HepG2 (cell line): Measurements from ENCODE around the gene PRSS23. TPM values are rescaled to one million over a fixed set of nuclear protein-coding genes. Genes with fewer than 3 reads are reported as not detected.

Experiments used
- ATAC-seq: fragments of 200-7000 bp; cut with Tn5 transposase; 3 replicates; pipeline ENCODE4 v1.9.1; 2020; ENCODE audit warnings: mild to moderate bottlenecking, moderate library complexity
- BruUV-seq: library from RNA; stranded (reverse); fragments of 400-500 nt; replicated peaks from 2 replicates; lab custom pipeline; 2021; lab: Mats Ljungman, UMichigan
- CTCF ChIA-PET: fragments of 300-600 bp; formaldehyde crosslinking; extraction: SDS; loops from one replicate; lab custom pipeline; 2021; ENCODE audit warnings: low total read pairs, inconsistent platforms, low intra/inter-chr PET ratio; lab: Yijun Ruan, JAX
- POLR2A ChIA-PET: fragments of 350-600 bp; sonication (Branson Sonifier 250); formaldehyde crosslinking; loops from one replicate; lab custom pipeline; 2020; ENCODE audit warnings: antibody characterized with exemption, inconsistent platforms; lab: Yijun Ruan, JAX
- DNase-seq: peaks from one replicate; pipeline ENCODE4 v3.0.0-alpha.2; 2015; ENCODE audit warnings: low spot score
- FAIRE-seq: peaks from 3 replicates; lab custom pipeline; 2011; peaks lifted over from hg19 to GRCh38; lab: Jason Lieb, UNC
- H2AFZ ChIP-seq: one replicate; pipeline ENCODE4 v1.6.1; 2011; ENCODE audit warnings: low read length, inconsistent platforms
- H3K27ac ChIP-seq: fragments of 300-600 bp; 3 replicates; pipeline ENCODE4 v1.8.0; 2011; ENCODE audit warnings: mixed run types, mild to moderate bottlenecking, mixed read lengths, low read length, inconsistent platforms; ENCODE audit not compliant: insufficient read depth; ENCODE audit errors: extremely low read length
- H3K27me3 ChIP-seq, 2 experiments: fragments of 200-600 bp in 1 of 2; 2 replicates in 1 of 2; 3 replicates in 1 of 2; pipeline versions ENCODE4 v1.6.0 to v1.8.0; 2011; ENCODE audit warnings: low read length in 2 of 2, mild to moderate bottlenecking in 2 of 2, moderate library complexity in 2 of 2, inconsistent platforms in 1 of 2; ENCODE audit not compliant: insufficient read depth in 2 of 2, control insufficient read depth in 1 of 2
- H3K36me3 ChIP-seq, 2 experiments: fragments of 200-600 bp in 1 of 2; replicated peaks in 1 of 2; 2 replicates in 1 of 2; 3 replicates in 1 of 2; pipeline versions ENCODE4 v1.5.1 to v1.8.0; 2011; ENCODE audit warnings: low read length in 2 of 2, inconsistent platforms in 1 of 2; ENCODE audit not compliant: insufficient read depth in 2 of 2, control insufficient read depth in 1 of 2
- H3K4me1 ChIP-seq: 2 replicates; pipeline ENCODE4 v1.5.1; 2012; ENCODE audit warnings: low read length, inconsistent platforms; ENCODE audit not compliant: insufficient read depth
- H3K4me2 ChIP-seq: 2 replicates; pipeline ENCODE4 v1.6.0; 2011; ENCODE audit warnings: low read depth, low read length, inconsistent platforms
- H3K4me3 ChIP-seq, 3 experiments: fragments of 200-600 bp in 1 of 3; sonication (generic), shearing (Covaris generic) in 1 of 3; replicated peaks in 1 of 3; 2 replicates each; pipeline ENCODE4 v1.5.1; 2011 to 2016; ENCODE audit warnings: low read length in 3 of 3, inconsistent platforms in 2 of 3, low read depth in 2 of 3, mild to moderate bottlenecking in 2 of 3, control low read depth in 1 of 3, mixed read lengths in 1 of 3; ENCODE audit not compliant: insufficient read depth in 1 of 3
- H3K79me2 ChIP-seq: one replicate; pipeline ENCODE4 v1.6.1; 2011; ENCODE audit warnings: low read length, inconsistent platforms; ENCODE audit not compliant: insufficient read depth
- H3K9ac ChIP-seq: 2 replicates; pipeline ENCODE4 v1.6.0; 2011; ENCODE audit warnings: mild to moderate bottlenecking, low read depth, low read length, inconsistent platforms; ENCODE audit not compliant: insufficient read depth
- H3K9me3 ChIP-seq: 2 replicates; pipeline ENCODE4 v1.5.1; 2012; ENCODE audit warnings: mild to moderate bottlenecking, low read length
- H4K20me1 ChIP-seq: 2 replicates; pipeline ENCODE4 v1.6.0; 2011; ENCODE audit warnings: inconsistent platforms, mild to moderate bottlenecking, low read length, moderate library complexity; ENCODE audit not compliant: insufficient read depth
- CREM ChIP-seq, 2 experiments: sonication (generic) in 1 of 2; formaldehyde crosslinking in 1 of 2; IDR thresholded peaks; 2 replicates each; pipeline versions ENCODE4 v1.4.0 to v1.6.1; 2016 to 2020; ENCODE audit warnings: antibody characterized with exemption in 1 of 2, mild to moderate bottlenecking in 1 of 2, missing genetic modification reagents in 1 of 2
- POLR2AphosphoS5 ChIP-seq: IDR thresholded peaks from 2 replicates; pipeline ENCODE4 v1.6.1; 2012; ENCODE audit warnings: low read depth, low read length
- SAFB2 ChIP-seq: sonication (generic); formaldehyde crosslinking; IDR thresholded peaks from 2 replicates; pipeline ENCODE4 v1.5.1; 2020; ENCODE audit warnings: missing genetic modification reagents, low read depth, mild to moderate bottlenecking, borderline replicate concordance
- SMAD1 ChIP-seq: sonication (generic); formaldehyde crosslinking; IDR thresholded peaks from 2 replicates; pipeline ENCODE4 v1.4.0; 2020; ENCODE audit warnings: missing genetic modification reagents, low read depth, mild to moderate bottlenecking, borderline replicate concordance
- SNAPC4 ChIP-seq: sonication (generic); formaldehyde crosslinking; IDR thresholded peaks from 2 replicates; pipeline ENCODE4 v1.4.0; 2020; ENCODE audit warnings: mild to moderate bottlenecking, missing genetic modification reagents
- TFDP2 ChIP-seq: sonication (generic); formaldehyde crosslinking; IDR thresholded peaks from 2 replicates; pipeline ENCODE4 v1.4.0; 2020; ENCODE audit warnings: missing genetic modification reagents
- ZMAT3 ChIP-seq: sonication (generic); formaldehyde crosslinking; conservative IDR thresholded peaks from 2 replicates; pipeline ENCODE4 v1.7.0; 2021; ENCODE audit warnings: missing genetic modification reagents
- ZNF572 ChIP-seq: sonication (generic); formaldehyde crosslinking; IDR thresholded peaks from 2 replicates; pipeline ENCODE4 v1.5.1; 2020; ENCODE audit warnings: mild to moderate bottlenecking, missing genetic modification reagents
- in situ Hi-C: cut with HindIII; loops from 2 replicates; pipeline ENCODE4 v1.10.0; 2017; ENCODE audit warnings: low pct_unique_long_range_greater_than_20kb; ENCODE audit not compliant: extremely low pct_ligation_motif_present
- intact Hi-C: fragments of 100-400 bp; cut with micrococcal nuclease; formaldehyde crosslinking; loops from one replicate; pipeline ENCODE4 v1.10.0; 2022; ENCODE audit not compliant: unreplicated experiment
- polyA plus RNA-seq, 8 experiments: library from polyadenylated mRNA; depleted of rRNA in 3 of 8; stranded (reverse) in 7 of 8; unstranded in 1 of 8; fragments of >200 nt; fragmentation: Illumina TruSeq in 4 of 8; extraction: Trizol in 4 of 8; gene quantifications; 2 replicates each; pipeline versions ENCODE4 v1.2.1 to v1.2.3, GENCODE V29; 2011 to 2016; ENCODE audit warnings: low read depth in 4 of 8, missing spikeins in 1 of 8, mixed read lengths in 1 of 8; ENCODE audit not compliant: insufficient read depth in 1 of 8
- total RNA-seq, 5 experiments: library from RNA; depleted of rRNA; stranded (reverse); fragments of >200 nt; fragmentation: Illumina TruSeq; extraction: Trizol; gene quantifications; 2 replicates each; pipeline ENCODE4 v1.2.3, GENCODE V29; 2016; ENCODE audit warnings: low read depth in 1 of 5
- TF ChIP-seq, protein P1 (sequence below): sonication (generic); formaldehyde crosslinking; IDR thresholded peaks from 2 replicates; pipeline ENCODE4 v1.4.0; 2020; ENCODE audit warnings: missing genetic modification reagents
- TF ChIP-seq, protein P2 (sequence below): sonication (generic); formaldehyde crosslinking; IDR thresholded peaks from 2 replicates; pipeline ENCODE4 v1.5.1; 2020; ENCODE audit warnings: mild to moderate bottlenecking, missing genetic modification reagents, borderline replicate concordance

Gene PRSS23
- total and polyA plus RNA-seq, 2 of the 13 experiments (the other 11 are each of a cell fraction or from before 2014, with no cell fraction given), result 0.20 to 0.30 TPM

DNA sequence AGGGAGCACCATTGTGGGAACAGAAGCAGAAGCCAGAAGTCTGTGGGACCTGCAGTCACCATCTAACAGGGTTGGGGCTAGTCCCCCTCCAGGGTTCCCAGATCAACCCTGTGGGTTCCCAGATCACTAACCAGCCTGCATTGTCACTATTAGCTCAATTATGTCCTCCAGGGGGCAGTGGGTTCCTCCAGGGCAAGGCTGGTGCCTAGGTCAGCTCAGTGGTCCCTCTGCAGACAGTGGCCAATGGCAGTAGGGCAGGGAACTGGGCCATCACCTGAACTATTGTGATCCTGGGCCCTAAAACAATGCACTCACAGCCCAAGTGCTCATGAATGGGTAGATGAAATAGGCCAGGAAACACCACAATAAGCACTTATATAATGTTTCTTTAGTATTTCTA, 18.8 kb upstream of the PRSS23 start:
- Histone ChIP-seq H3K9ac (no peak overlapping the region), H3K79me2 (no peaks in the 10 kb centered on the region), H3K9me3 (no peaks in the 10 kb centered on the region), H4K20me1 (no peaks in the 10 kb centered on the region), H2AFZ (no peak overlapping the region), H3K4me1 (no peaks in the 10 kb centered on the region), H3K4me2 (no peak overlapping the region), H3K27ac (no peak overlapping the region), H3K27me3 (peaks cover 0 to 1% of the 10 kb centered on the region in 2 experiments; a peak in 2 of 5 replicates), H3K36me3 (no peaks in the 10 kb centered on the region), H3K4me3 (no peak overlapping the region)
- ChIA-PET CTCF (no interaction called here), POLR2A (no interaction called here)
- ATAC-seq (peak; percentile 74), FAIRE-seq (no peak), DNase-seq (no peak)
- no TSS peak for BruUV-seq
- in situ Hi-C loops (no loop called here), intact Hi-C loops (no loop called here)
- TF ChIP-seq, protein P1, sequence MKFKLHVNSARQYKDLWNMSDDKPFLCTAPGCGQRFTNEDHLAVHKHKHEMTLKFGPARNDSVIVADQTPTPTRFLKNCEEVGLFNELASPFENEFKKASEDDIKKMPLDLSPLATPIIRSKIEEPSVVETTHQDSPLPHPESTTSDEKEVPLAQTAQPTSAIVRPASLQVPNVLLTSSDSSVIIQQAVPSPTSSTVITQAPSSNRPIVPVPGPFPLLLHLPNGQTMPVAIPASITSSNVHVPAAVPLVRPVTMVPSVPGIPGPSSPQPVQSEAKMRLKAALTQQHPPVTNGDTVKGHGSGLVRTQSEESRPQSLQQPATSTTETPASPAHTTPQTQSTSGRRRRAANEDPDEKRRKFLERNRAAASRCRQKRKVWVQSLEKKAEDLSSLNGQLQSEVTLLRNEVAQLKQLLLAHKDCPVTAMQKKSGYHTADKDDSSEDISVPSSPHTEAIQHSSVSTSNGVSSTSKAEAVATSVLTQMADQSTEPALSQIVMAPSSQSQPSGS (CRISPR knock-in tag), result no peak
- TF ChIP-seq SMAD1 (CRISPR knock-in tag), result no peak
- no peak for TF ChIP-seq POLR2AphosphoS5
- TF ChIP-seq SNAPC4 (CRISPR knock-in tag), result no peak
- no peak for TF ChIP-seq ZMAT3 (CRISPR knock-in tag)
- TF ChIP-seq, protein P2, sequence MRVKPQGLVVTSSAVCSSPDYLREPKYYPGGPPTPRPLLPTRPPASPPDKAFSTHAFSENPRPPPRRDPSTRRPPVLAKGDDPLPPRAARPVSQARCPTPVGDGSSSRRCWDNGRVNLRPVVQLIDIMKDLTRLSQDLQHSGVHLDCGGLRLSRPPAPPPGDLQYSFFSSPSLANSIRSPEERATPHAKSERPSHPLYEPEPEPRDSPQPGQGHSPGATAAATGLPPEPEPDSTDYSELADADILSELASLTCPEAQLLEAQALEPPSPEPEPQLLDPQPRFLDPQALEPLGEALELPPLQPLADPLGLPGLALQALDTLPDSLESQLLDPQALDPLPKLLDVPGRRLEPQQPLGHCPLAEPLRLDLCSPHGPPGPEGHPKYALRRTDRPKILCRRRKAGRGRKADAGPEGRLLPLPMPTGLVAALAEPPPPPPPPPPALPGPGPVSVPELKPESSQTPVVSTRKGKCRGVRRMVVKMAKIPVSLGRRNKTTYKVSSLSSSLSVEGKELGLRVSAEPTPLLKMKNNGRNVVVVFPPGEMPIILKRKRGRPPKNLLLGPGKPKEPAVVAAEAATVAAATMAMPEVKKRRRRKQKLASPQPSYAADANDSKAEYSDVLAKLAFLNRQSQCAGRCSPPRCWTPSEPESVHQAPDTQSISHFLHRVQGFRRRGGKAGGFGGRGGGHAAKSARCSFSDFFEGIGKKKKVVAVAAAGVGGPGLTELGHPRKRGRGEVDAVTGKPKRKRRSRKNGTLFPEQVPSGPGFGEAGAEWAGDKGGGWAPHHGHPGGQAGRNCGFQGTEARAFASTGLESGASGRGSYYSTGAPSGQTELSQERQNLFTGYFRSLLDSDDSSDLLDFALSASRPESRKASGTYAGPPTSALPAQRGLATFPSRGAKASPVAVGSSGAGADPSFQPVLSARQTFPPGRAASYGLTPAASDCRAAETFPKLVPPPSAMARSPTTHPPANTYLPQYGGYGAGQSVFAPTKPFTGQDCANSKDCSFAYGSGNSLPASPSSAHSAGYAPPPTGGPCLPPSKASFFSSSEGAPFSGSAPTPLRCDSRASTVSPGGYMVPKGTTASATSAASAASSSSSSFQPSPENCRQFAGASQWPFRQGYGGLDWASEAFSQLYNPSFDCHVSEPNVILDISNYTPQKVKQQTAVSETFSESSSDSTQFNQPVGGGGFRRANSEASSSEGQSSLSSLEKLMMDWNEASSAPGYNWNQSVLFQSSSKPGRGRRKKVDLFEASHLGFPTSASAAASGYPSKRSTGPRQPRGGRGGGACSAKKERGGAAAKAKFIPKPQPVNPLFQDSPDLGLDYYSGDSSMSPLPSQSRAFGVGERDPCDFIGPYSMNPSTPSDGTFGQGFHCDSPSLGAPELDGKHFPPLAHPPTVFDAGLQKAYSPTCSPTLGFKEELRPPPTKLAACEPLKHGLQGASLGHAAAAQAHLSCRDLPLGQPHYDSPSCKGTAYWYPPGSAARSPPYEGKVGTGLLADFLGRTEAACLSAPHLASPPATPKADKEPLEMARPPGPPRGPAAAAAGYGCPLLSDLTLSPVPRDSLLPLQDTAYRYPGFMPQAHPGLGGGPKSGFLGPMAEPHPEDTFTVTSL (CRISPR knock-in tag), result no peak
- TF ChIP-seq TFDP2 (CRISPR knock-in tag), result no peak
- TF ChIP-seq CREM (IDR thresholded peaks at IDR 0.05), result no peak
- TF ChIP-seq CREM (CRISPR knock-in tag; IDR thresholded peaks at IDR 0.05), result no peak
- no peak for TF ChIP-seq ZNF572
- TF ChIP-seq SAFB2 (CRISPR knock-in tag), result no peak
